GM10266 (cell line): ENCODE measurements around the gene SHC3.

Experiments used
- DNase-seq: peaks from one replicate; pipeline ENCODE4 v3.0.0; 2012; ENCODE audit errors: extremely low spot score
- TF ChIP-seq, protein P1 (sequence below): IDR thresholded peaks from 2 replicates; pipeline ENCODE4 v1.5.1; 2012; ENCODE audit warnings: mild to moderate bottlenecking, low read depth; ENCODE audit not compliant: control insufficient read depth, insufficient read depth; ENCODE audit errors: missing control alignments

The SHC3 gene

DNA sequence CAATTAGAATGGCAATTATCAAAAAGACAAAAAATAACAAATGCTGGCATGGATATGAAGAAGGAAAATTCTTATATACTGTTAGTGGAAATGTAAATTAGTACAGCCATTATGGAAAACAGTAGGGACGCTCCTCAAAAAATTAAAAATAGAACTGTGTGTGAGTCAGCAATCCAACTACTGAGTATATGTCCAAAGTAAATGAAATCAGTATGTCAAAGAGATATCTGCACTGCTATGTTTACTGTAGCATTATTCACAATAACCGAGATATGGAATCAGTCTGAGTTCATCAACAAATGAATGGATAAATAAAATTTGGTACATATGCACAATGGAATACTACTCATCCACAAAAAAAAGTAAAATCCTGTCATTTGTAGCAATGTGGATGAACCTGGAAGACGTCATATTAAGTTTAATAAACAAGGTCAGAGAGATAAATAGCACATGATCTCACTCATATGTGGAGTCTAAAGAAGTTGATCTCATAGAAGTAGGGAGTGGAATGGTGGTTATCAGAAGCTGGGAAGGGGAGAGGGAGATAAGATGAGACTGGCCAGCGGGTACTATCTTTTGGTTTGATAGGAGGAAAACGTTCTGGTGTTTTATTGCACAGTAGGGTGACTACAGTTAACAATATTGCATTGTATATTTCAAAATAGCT lies 16.6 kb upstream of the SHC3 start:
- TF ChIP-seq, protein P1, sequence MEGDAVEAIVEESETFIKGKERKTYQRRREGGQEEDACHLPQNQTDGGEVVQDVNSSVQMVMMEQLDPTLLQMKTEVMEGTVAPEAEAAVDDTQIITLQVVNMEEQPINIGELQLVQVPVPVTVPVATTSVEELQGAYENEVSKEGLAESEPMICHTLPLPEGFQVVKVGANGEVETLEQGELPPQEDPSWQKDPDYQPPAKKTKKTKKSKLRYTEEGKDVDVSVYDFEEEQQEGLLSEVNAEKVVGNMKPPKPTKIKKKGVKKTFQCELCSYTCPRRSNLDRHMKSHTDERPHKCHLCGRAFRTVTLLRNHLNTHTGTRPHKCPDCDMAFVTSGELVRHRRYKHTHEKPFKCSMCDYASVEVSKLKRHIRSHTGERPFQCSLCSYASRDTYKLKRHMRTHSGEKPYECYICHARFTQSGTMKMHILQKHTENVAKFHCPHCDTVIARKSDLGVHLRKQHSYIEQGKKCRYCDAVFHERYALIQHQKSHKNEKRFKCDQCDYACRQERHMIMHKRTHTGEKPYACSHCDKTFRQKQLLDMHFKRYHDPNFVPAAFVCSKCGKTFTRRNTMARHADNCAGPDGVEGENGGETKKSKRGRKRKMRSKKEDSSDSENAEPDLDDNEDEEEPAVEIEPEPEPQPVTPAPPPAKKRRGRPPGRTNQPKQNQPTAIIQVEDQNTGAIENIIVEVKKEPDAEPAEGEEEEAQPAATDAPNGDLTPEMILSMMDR: no peak
- DNase-seq: no peak

DNA sequence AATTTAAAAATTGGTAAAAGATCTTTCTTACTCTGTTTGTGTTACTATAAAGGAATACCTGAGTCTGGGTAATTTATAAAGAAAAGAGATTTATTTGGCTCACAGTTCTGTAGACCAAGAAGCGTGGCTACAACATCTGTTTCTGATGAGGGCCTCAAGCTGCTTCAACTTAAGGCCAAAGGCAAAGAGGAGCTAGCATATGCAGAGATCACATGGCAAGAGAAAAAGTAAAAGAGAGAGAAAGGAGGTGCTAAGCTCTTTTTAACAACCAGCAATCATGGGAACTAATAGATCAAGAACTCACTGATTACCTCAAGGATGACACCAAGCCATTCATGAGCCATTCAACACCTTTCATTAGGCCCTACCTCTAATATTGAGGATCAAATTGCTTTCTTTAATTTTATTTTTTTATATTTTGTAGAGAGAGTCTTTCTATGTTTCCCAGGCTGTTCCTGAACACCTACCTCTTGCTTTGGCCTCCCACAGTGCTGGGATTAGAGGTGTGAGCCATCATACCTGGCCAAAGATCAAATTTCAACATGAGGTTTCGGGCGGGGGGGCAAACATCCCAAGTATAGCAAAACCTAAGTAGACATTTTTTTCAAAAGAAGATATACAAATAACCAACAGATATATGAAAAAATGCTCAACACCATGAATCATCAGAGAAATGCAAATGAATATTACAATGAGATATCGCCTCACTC lies 16.0 kb upstream of the SHC3 start:
- TF ChIP-seq, protein P1: no peak
- DNase-seq: no peak

DNA sequence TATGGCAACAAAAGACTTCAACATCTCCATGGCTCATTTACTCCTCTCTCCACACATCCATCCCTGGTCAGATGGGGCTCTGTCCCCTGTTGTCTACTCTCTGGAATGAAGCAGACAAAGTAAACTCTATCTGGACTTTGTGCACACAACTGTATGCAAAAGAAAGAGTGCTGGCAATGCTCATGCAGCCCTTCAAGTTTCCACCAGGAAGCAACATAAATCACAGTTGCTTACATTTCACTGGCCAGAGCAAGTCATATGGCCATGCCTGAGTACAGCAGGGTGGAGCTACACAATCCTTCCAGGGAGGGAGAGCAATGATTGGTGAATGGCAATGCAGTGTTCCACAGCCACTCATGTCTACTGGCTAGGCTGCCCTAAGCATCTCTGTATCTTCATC lies 12.4 kb upstream of the SHC3 start:
- DNase-seq: no peak
- TF ChIP-seq, protein P1: no peak

DNA sequence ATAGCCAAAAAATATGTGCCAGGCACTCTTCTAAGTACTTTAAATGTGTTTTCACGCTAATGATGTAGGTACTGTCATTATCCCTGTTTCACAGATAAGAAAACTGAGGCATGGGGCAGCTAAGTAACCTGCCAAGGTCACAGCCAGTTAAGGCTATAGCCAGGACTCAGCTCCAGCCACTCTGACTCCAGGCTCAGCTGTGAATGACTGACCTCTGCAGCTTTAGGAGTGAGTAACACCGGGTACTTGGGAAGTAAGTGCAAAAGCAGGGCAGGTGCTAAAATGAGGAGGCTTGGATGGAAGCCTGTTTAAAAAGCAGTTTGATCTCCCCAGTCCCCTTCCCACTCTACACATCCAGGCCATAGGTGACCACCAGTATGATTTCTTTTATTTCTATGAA lies 10.6 kb upstream of the SHC3 start:
- TF ChIP-seq, protein P1: no peak
- no peak for DNase-seq

- DNase-seq: no peak
- TF ChIP-seq, protein P1: no peak
These were observed 9.3 kb upstream of the SHC3 start for GRCh38 chr9:89187950-89188349.

DNA sequence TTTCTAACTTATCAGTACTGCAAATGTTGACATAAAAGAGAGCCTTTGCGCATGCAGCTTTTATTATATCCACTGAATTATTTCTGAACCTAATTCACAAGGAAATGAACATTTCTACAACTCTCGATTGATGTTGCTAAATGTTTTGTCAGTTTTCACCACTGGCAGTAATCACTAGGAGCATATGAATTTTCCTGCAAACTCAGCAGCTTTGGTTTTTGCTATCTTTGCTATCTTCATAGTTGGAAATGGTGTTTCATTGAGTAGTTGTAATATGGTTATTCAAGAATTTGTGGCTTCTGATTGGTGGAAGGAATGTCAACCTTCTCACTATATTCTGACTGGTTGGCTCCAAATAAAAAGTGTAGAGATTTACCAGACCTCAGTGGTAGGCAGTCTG lies 8.9 kb upstream of the SHC3 start:
- no peak for DNase-seq
- TF ChIP-seq, protein P1: no peak

GRCh38 chr9:89186960-89187359 lies 8.3 kb upstream of the SHC3 start:
- DNase-seq: no peak
- TF ChIP-seq, protein P1: no peak
